Measurements from ENCODE around the gene TMEFF1.
A peak's percentile ranks its signal among the peaks of the same experiment; 100 is the strongest.

Gene TMEFF1

DNA sequence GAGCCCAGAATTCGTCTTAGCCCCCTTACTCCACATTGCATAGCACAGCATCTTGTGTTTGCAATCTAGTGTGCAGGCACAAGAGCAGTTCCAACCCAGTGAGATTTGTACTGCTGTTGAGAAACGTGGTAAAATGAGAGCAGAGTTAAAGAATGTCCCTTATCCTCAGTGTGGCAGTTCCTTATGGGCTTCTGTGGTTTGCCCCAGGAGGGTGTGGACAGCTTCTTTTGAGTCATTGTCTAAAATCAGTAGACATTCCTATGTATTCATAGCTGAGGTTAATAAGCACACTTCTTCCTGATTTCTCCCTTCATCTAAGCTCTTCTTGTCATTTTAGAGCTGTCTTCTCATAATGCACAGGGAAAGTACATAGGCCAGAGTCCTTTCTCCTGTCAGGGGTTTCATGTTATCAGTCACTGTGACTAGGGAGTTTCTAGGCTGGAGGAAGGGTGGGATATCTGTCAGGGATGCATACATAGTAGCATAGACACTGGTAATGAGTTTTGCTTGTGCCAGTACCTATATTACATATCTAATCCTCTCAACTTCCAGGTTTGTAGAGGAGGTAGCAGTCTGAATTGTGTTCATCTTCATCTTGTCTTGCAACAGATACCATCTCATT is 102.9 kb downstream of the TMEFF1 start:
- no peak for DNase-seq (ENCODE audit: low read depth in 2 of 2)

DNA sequence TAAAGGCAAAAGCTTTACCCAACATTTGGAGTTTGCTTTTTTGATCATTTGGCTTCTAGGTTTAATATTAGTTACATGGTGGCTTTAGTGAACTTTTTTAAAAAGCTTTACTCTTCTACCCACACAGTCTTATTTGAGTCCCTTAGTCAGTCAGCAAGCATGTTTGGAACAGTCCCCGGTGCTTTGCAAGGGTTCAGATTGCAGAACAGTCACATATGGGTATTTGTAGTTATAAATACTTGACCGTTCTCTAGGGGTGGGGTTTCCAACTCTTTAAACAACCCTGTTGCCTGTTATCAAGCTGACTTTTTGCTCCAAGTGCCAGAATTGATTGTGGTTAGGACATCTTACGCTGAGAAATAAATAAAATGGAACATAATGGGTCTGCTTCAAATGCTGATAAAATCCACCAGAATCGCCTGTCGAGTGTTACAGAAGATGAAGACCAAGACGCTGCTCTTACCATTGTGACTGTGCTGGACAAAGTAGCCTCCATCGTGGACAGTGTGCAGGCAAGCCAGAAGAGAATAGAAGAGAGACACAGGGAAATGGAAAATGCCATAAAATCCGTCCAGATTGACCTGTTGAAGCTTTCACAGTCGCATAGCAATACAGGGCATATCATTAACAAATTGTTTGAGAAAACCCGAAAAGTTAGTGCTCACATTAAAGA is 105.0 kb downstream of the TMEFF1 start, which contains the start of gene CAVIN4:
TSS of gene CAVIN4 (plus strand) at position 304 of the 673 bp plus-strand sequence. CDS start at position 369, 65 bp downstream.
- DNase-seq (ENCODE audit: low read depth in 2 of 2), result no peak

DNA sequence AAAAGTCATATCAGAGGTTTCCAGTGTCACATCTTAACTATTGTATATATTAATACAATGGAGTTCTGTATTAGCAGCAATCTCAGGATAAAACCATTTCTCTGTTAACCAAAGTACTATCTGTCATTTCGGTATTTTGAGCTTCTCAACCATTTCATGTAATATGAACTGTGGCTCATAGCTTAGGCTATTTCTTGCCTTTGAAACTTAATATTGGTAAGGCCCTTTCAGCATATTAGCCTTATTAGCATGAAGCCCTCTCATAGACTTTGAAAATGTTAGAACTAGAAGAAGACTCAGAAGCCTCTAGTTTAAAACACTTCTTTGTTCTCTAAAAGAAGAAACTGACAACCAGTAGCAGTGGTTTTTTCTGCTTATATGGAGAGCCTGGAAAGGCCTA is 105.7 kb downstream of the TMEFF1 start:
- no peak for DNase-seq (ENCODE audit: low read depth in 2 of 2)

DNA sequence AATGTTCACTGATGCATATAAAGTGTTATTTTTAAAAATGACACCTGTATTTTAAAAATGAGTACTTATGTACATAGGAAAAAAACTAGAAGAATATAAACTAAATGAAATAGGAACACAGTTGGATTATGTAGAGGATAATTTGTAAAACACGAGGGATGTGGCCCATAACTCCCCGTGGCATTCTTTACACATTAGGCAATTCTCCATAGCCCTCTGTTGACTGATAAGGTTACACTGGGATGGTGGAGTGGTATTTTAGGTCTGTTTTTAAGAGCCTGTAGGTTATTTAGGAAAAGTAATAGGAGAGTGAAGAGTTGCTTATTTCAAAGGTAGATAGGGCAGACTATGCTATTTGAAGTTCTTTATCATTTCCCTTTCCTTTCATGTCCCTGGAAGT is 106.7 kb downstream of the TMEFF1 start:
- DNase-seq (ENCODE audit: low read depth in 2 of 2), result no peak

DNA sequence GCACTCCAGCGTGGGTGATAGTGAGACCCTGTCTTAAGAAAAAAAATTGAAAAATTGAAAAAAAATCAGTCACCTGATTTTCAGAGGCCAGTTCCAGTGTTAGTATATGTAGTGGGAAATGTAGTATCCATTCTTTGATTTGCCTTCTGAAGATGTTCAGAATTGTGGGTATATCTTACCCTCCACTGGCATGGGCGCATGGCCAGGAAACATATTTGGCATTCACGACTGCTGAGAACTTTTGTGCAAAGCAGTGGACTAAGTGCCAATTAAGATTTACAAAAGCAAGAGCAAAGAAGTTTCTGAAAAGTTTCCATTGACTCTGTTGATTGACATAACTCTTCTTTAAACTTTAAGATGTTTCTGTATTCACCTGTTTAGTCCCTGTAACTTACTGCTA is 107.3 kb downstream of the TMEFF1 start:
- DNase-seq (ENCODE audit: low read depth in 2 of 2), result no peak

DNA sequence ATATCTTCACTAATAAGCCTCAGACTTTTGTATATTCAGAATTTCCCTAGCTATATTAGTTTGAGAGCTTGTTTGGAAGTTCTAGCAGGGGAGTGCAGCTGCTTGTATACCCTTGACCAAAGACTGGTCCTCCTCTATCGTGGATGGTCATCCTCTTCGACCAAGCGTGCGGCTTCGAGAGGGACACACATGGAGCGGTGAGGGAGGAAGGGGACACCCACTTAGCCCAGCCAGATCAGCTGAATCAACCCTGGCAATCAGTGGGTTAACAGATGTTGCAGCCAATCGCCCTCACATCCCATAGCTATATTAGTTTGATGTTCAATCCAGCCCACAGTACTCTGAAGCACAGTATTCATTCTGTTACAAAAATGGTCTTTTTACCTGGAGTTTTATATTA is 108.1 kb downstream of the TMEFF1 start:
- no peak for DNase-seq (ENCODE audit: low read depth in 2 of 2)

DNA sequence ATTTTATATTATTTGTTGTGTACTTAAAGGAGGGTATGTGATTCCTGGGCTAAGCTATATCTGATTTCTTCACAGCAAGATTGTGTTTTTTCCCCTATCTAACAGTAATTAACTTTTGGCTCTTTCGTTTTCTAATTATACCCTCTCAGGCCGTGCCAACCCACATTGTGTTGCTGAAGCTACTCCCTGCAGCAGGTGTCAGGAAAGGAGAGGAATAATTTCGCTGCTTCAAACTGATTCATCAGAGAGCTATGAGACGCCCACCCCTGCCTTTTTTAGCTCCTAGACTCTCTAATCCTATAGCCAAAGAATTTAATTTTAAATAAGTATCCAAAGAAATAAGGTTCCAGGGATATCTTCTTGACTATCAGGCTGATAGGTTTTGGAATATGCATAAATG is 108.7 kb downstream of the TMEFF1 start:
- DNase-seq (ENCODE audit: low read depth in 2 of 2), result no peak

DNA sequence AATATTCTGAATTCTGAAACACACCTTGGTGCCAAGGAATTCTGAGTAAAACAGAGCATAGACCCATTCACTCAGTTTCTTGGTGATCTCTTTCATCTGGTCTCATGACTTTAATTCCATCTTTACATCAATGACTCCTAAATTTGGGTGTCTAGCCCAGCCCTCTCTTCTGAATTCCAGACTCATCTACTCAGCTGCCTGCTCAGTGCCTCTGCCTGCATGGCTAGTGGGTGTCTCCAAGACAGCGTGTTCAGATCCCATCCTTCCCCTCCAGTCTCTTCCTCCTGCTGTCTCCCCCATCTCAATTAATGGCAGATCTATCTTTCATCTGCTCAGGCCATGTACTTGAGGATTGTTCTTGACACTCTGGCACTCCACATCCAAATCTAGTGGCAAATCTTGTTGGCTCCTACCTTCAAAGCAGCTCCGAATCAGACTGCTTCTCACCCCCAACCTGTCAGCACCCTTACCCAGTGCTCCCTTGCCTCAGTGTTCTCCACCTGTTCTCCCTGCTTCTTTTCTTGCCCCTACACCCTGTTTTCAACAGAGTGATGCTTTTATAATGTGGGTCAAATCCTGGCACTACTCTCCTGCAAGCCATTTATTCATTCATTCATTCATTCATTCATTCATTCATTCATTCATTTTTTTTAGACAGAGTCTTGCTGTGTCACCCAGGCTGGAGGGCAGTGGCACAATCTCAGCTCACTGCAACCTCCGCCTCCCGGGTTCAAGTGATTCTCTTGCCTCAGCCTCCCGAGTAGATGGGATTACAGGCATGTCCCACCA is 110.3 kb downstream of the TMEFF1 start:
- no peak for DNase-seq (ENCODE audit: low read depth in 2 of 2)

DNA sequence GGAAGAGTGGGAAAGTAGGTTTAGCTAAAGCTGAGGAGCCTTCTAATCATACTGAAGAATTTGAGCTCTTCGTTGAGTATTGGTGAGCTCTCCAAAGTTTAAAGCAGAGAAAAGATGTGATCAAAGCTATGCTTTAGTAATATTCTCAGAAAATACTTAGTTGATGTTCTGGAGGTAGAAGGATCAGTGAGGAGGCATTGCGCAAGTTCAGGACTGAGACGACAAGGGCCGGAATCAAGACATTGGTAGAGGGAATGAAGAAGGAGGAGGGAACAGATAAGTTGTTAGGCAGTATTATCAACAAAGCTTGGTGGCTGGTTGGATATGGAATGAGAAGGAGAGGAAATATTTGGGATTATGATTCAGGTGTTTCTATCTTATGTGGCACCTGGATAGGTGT is 112.0 kb downstream of the TMEFF1 start:
- no peak for DNase-seq (ENCODE audit: low read depth in 2 of 2)

DNA sequence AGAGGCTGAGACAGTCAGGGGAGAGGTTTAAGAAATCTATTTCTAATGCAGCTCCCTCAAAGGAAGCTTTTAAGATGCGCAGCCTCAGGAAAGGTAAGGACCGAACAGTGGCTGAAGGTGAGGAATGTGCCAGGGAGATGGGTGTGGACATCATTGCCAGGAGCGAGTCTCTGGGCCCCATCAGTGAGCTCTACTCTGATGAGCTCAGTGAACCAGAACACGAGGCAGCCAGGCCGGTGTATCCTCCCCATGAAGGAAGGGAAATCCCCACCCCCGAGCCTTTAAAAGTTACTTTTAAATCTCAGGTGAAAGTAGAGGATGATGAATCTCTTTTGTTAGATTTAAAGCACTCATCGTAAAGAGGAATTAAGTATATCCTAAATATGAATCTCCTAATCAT is 113.1 kb downstream of the TMEFF1 start:
- no peak for DNase-seq (ENCODE audit: low read depth in 2 of 2)

DNA sequence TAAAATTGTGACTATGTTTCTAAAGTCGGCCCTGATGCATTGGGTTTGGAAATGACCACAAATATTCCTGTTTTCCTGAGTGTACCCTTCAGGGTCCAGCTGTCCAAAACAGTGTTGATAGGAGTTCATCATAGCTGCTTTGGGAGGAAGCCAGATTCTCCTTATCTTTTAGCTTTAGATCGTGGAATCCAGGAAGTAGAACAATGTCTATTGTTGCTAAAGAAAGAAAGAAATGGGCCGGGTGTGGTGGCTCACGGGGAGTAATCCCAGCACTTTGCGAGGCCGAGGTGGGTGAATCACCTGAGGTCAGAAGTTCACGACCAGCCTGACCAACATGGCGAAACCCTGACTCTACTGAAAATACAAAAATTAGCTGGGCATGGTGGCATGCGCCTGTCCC is 114.4 kb downstream of the TMEFF1 start:
- no peak for DNase-seq (ENCODE audit: low read depth in 2 of 2)

DNA sequence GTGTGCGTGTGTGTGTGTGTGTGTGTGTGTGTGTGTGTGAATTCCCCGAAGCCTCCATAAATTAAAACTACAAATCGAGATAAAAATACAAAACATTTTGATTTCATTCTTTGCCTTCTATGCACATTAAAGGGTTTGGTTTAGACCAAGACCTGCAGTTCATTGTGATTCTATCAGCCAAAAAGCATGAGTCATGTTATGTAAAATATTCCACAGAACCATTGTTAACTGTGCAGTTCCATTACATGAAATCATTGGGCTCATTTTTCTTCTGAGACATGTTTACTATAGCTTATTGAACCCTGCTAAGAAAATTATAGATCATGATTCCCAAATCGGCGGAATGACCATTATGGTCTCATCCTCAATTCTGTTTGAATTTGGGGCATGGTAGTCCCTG is 116.6 kb downstream of the TMEFF1 start:
- no peak for DNase-seq (ENCODE audit: low read depth in 2 of 2)

DNA sequence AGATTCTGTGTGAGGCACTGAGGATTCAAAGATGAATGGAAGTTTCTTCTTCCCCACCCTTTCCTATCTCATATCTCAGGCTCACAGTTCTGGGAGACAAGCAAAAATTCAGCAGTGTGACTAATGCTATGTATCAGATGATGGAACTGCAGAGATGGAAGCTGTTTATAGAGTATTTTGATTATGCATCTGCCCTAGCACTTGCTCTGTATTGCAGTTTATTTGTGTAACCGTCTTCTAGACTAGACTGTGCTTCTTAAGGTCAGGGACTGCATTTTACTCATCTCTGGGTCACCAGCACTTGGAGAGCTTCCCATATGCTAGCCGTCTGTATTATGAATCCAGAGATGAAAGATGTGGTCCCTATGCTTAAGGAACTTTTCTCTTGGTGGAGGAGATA is 117.5 kb downstream of the TMEFF1 start:
- DNase-seq (ENCODE audit: low read depth in 2 of 2), result no peak

DNA sequence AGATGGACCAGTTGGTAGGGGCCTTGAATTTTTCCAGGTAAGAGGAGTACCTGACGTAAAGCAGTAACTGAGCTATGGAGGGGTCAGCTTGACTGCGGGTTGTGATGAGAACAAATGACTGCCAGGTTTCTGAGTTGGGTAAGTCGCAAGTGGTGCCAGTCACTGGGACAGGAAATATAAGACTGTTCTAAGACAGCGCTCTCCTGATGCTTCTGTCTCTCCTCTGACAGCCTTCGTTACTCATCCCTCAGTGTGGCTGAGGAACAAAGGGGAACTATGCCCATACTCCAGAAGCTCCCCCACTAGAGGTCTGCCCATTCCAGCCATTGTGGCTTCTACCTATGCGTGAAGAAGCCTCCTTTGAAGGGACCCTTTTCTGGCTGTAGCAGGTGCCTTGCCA is 118.2 kb downstream of the TMEFF1 start:
- no peak for DNase-seq (ENCODE audit: low read depth in 2 of 2)

DNA sequence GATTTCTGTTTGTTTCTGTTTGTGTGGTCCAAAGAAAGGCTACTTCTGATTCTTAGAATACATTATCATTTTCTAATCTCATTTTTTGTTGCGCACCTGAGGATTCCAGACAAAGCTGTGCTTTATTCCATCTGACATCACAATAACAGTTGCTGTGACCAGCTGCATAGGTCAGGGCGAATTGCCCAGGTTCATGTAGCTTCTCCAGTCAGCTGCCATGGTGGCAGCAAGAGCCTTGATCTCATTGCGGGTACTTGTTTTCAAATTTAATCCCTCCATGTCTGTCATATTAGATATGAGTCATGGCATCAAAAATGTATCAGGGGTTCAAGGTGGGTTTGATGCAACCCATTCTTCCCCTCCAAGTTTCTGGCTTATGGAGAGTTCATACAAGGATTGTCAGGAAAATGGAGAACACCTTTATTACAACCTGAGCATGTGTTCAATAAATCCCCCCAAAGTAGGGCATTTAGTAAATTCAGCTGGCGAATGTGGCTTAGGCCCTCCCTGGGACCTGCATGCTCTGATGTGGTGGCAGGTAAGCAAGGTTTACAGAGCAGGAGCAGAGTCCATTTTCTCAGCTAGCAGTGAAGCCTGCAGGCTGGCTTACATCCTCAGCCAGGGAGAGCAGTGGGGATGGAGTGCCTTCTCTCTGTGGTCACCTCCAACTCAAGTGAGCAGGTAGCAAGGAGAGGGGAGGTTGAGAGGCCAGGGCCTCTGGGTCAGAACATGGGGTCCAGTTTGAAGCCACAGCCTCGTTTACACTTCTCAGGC is 118.9 kb downstream of the TMEFF1 start:
- no peak for DNase-seq (ENCODE audit: low read depth in 2 of 2)

DNA sequence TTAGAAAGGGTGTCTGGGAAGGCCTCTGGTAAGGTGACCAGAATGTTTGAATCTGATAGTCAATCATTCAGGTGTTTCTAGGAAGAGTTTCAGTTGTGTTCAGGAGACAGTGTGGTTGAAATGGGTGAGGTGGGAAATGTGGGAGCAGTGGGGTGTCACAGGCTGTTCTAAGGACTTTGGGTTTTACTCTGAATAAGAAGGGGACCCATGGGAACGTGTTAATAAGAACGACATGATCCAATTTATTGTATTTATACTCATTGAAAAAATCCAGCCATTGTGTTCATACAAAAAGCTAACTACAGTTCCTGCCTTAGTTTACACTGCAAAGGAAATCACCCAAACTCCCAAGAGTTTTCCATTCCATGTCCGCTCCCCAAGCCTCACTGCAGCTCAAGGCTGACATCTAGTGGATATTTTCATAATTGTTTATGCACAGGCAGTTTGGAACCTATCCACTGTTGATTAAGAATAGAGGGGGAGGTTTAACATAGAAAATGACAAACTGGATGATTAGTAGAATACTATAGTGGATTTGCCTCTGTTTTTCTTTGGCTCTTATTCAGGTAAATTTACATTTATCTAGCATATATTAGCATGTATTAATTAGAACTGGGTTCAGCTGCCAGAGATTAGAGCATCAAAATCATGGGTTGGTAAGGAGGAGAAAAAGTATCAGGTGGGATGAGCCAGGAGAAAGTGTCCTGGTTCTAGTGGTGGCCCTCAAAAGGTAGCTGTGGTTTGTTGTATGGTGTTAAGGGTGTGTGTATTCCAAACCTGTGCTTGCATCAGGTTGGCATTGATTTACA is 122.6 kb downstream of the TMEFF1 start:
- DNase-seq (ENCODE audit: low read depth in 2 of 2), result no peak

DNA sequence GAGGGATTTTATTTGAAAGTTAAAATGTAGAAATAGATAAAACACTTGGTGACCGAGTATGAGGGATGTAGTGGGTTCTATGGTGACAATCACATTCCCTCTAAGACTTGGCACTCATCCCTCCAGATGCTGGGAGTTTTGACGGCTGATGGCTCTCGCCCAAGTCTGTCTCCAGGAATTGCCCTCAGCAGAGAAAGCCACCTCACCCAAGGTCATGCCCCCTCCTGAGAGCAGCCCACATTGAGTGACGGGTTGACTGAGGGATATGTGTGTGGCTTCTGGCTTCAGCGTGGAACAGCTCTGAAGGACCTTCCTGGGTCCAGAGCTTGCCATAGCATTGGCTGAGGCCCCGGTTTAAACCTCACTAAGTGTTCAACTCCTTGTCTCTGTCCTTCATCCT is 124.3 kb downstream of the TMEFF1 start:
- DNase-seq (ENCODE audit: low read depth in 2 of 2), result no peak

DNA sequence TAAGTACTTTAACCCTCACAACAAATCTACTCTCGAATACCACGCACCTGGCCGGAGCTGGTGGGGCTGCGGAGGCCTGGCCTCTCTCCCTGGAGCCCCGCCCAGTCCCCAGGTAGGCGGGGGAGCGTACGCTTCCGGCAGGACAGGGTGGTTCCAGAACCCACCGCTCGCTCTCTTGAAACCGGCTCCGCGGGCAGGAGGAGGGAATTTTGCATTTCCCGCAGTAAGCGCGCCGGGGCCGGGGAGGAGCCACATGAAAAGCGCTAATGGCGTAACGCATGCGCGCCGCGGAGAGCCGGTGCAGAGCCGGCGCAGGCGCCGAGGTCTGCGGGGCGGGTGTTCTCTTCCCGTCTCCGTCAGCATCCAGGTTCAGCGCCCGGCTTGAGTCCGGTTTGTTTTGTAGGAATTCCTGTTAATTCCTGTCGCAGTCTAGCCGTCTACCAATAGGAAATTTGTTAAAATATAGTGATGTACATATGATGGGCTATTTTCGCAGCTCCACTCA is 125.7 kb downstream of the TMEFF1 start:
- DNase-seq (ENCODE audit: low read depth in 2 of 2), result peak; percentile 24 to 66

DNA sequence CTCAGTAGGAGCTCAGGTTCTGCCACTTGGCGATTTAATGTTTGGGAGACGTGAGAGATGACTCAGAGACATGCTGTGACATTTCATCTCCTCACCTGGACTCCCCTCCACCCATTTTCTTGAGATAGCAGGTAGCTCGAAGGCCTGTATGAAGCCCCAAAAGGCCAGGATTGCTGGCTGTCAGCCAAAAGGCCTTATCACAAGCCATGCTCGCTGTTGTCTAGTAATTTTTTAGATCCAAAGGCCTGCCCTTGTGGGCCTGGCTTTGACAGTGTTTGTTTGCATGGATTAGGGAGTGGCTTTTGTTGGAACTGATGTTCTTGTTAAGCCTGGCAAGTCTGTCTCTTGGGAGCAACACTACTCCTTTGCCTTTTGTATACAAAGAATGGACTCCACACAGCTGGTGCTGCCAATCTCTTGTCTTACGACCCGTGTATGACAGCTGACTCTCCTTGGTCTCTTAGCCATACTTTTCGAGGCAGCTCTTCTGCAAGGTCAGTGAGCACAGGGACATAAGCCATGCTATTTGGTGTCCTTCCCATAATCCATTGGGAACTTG is 127.7 kb downstream of the TMEFF1 start:
- no peak for DNase-seq (ENCODE audit: low read depth in 2 of 2)

DNA sequence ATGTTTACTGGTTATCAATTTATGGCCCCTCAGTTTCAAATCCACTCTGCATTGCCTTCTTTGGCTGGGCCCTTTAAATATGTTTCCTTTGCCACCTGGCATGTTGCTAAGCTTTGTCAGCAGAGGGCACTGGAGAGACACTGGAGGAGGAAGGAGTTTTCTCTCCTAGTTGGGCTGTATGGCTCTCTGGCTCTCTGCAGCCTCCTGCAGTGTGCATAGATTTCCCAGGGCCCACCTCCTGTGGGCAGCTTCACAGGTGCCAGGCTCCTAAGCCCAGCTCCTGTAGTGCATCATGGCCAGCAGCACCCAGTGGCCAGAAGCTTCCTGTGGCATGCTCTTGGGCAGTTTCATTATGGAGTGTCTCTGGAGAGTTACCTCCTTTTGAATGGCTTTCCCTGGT is 128.3 kb downstream of the TMEFF1 start:
- DNase-seq (ENCODE audit: low read depth in 2 of 2), result no peak

DNA sequence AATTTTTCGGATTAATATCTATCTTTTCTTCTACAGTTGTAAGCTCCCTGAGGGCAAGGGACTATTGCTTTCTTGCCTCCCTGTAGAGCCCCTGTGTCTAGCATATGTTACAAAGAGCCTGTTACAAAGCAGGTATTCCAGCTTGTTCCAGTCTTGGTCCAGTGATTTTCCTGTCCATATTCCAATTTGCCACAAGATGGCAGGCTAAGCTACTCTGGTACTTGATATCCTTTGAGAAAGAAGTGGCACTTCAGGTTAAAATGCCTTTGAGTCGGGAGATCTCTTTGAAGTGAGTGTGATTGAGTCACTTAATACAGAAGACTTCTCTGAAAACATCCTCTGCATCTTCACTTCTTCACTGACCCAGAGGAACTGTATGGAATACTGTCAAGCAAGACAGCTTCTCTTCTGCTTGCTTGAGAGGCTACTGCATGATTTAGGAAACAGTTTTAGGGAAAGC is 129.4 kb downstream of the TMEFF1 start:
- DNase-seq (ENCODE audit: low read depth in 2 of 2), result no peak
